H9 (cell line): Measurements from ENCODE around the gene COL18A1. TPM values are rescaled to one million over a fixed set of nuclear protein-coding genes. Genes with fewer than 3 reads are reported as not detected.

Experiments
- DNase-seq: peaks from one replicate; pipeline ENCODE4 v3.0.0-alpha.2; 2017
- H2AFZ ChIP-seq: one replicate; pipeline ENCODE4 v1.6.1; 2013; ENCODE audit warnings: mild to moderate bottlenecking, low read length, control low read depth, moderate library complexity
- H2AK5ac ChIP-seq: 2 replicates; pipeline ENCODE4 v1.6.1; 2013; ENCODE audit warnings: low read length, control low read depth, mixed read lengths; ENCODE audit not compliant: insufficient read length
- H2BK120ac ChIP-seq: one replicate; pipeline ENCODE4 v1.6.1; 2013; ENCODE audit warnings: low read depth, mild to moderate bottlenecking, low read length, control low read depth, inconsistent platforms; ENCODE audit not compliant: poor library complexity, severe bottlenecking
- H2BK12ac ChIP-seq: 2 replicates; pipeline ENCODE4 v1.6.1; 2013; ENCODE audit warnings: low read length, control low read depth, mixed read lengths, low read depth; ENCODE audit not compliant: insufficient read length
- H2BK15ac ChIP-seq: 2 replicates; pipeline ENCODE4 v1.6.1; 2013; ENCODE audit warnings: low read depth, low read length, control low read depth
- H2BK20ac ChIP-seq: one replicate; pipeline ENCODE4 v1.6.1; 2013; ENCODE audit warnings: low read depth, mild to moderate bottlenecking, low read length, control low read depth, inconsistent platforms; ENCODE audit not compliant: poor library complexity, severe bottlenecking
- H2BK5ac ChIP-seq: 2 replicates; pipeline ENCODE4 v1.6.1; 2013; ENCODE audit warnings: low read length, control low read depth, mixed read lengths; ENCODE audit not compliant: insufficient read length
- H3K14ac ChIP-seq: 2 replicates; pipeline ENCODE4 v1.6.1; 2013; ENCODE audit warnings: low read length, control low read depth; ENCODE audit not compliant: insufficient read depth
- H3K18ac ChIP-seq: 2 replicates; pipeline ENCODE4 v1.6.1; 2013; ENCODE audit warnings: low read depth, mild to moderate bottlenecking, mixed read lengths, low read length, control low read depth; ENCODE audit not compliant: insufficient read length
- H3K23ac ChIP-seq: 2 replicates; pipeline ENCODE4 v1.6.1; 2013; ENCODE audit warnings: low read length, control low read depth, mixed read lengths, low read depth; ENCODE audit not compliant: insufficient read length
- H3K23me2 ChIP-seq: 2 replicates; pipeline ENCODE4 v1.6.1; 2013; ENCODE audit warnings: low read depth, mild to moderate bottlenecking, mixed read lengths, low read length, control low read depth; ENCODE audit not compliant: insufficient read length, poor library complexity, severe bottlenecking
- H3K27ac ChIP-seq: 2 replicates; pipeline ENCODE4 v1.5.1; 2013; ENCODE audit warnings: low read length, control low read depth, mixed read lengths, low read depth; ENCODE audit not compliant: insufficient read length
- H3K27me3 ChIP-seq: 2 replicates; pipeline ENCODE4 v1.6.1; 2013; ENCODE audit warnings: low read length, control low read depth, inconsistent platforms; ENCODE audit not compliant: insufficient read depth
- H3K4ac ChIP-seq: 2 replicates; pipeline ENCODE4 v1.6.1; 2013; ENCODE audit warnings: low read depth, mild to moderate bottlenecking, control low read depth, inconsistent platforms, low read length, moderate library complexity
- H3K4me1 ChIP-seq: 2 replicates; pipeline ENCODE4 v1.6.1; 2013; ENCODE audit warnings: low read length, control low read depth, inconsistent platforms; ENCODE audit not compliant: insufficient read depth
- H3K4me2 ChIP-seq: 2 replicates; pipeline ENCODE4 v1.6.1; 2013; ENCODE audit warnings: low read length, control low read depth, mixed read lengths; ENCODE audit not compliant: insufficient read length, insufficient read depth
- H3K56ac ChIP-seq: 2 replicates; pipeline ENCODE4 v1.6.1; 2013; ENCODE audit warnings: low read depth, mild to moderate bottlenecking, mixed read lengths, low read length, control low read depth; ENCODE audit not compliant: insufficient read length
- H3K79me1 ChIP-seq: 2 replicates; pipeline ENCODE4 v1.6.1; 2013; ENCODE audit warnings: low read depth, mild to moderate bottlenecking, moderate library complexity, low read length, control low read depth, inconsistent platforms; ENCODE audit not compliant: insufficient read depth, poor library complexity, severe bottlenecking
- H3K79me2 ChIP-seq: 2 replicates; pipeline ENCODE4 v1.6.1; 2013; ENCODE audit warnings: low read length, control low read depth, inconsistent platforms; ENCODE audit not compliant: insufficient read depth
- H3K9ac ChIP-seq: 2 replicates; pipeline ENCODE4 v1.6.1; 2013; ENCODE audit warnings: low read length, control low read depth, mixed read lengths; ENCODE audit not compliant: insufficient read length; ENCODE audit errors: extremely low read depth
- H3K9me3 ChIP-seq: one replicate; pipeline ENCODE4 v1.6.1; 2013; ENCODE audit warnings: low read depth, low read length, inconsistent platforms; ENCODE audit not compliant: control insufficient read depth
- H3T11ph ChIP-seq: one replicate; pipeline ENCODE4 v1.6.1; 2013; ENCODE audit warnings: mild to moderate bottlenecking, low read length, control low read depth, inconsistent platforms
- H4K20me1 ChIP-seq: one replicate; pipeline ENCODE4 v1.6.1; 2013; ENCODE audit not compliant: control insufficient read depth, insufficient read length, insufficient read depth
- H4K5ac ChIP-seq: 2 replicates; pipeline ENCODE4 v1.6.1; 2013; ENCODE audit warnings: low read depth, mild to moderate bottlenecking, mixed read lengths, low read length, control low read depth; ENCODE audit not compliant: insufficient read length
- H4K8ac ChIP-seq: replicated peaks from 2 replicates; pipeline ENCODE4 v1.6.1; 2013; ENCODE audit warnings: low read length, control low read depth, mixed read lengths, low read depth; ENCODE audit not compliant: insufficient read length
- H4K91ac ChIP-seq: 2 replicates; pipeline ENCODE4 v1.6.1; 2013; ENCODE audit warnings: low read depth, mild to moderate bottlenecking, moderate library complexity, mixed read lengths, low read length, control low read depth; ENCODE audit not compliant: insufficient read length
- H3K27ac Mint-ChIP-seq, 3 experiments: 2 replicates in 2 of 3; 3 replicates in 1 of 3; pipeline ENCODE4 v1.8.0; 2020 to 2021; ENCODE audit warnings: mixed read lengths in 3 of 3, mild to moderate bottlenecking in 1 of 3, moderate library complexity in 1 of 3
- H3K27me3 Mint-ChIP-seq: 2 replicates; pipeline ENCODE4 v1.8.0; 2021; ENCODE audit warnings: low read depth, mild to moderate bottlenecking, moderate library complexity, mixed read lengths
- H3K36me3 Mint-ChIP-seq, 3 experiments: 2 replicates in 2 of 3; 3 replicates in 1 of 3; pipeline ENCODE4 v1.8.0; 2020 to 2021; ENCODE audit warnings: low read depth in 3 of 3, mixed read lengths in 3 of 3; ENCODE audit not compliant: insufficient read depth in 1 of 3
- H3K4me1 Mint-ChIP-seq, 2 experiments: 2 replicates each; pipeline ENCODE4 v1.8.0; 2020; ENCODE audit warnings: mixed read lengths in 2 of 2
- H3K4me3 Mint-ChIP-seq, 2 experiments: 2 replicates in 1 of 2; 3 replicates in 1 of 2; pipeline ENCODE4 v1.8.0; 2020 to 2021; ENCODE audit warnings: mild to moderate bottlenecking in 2 of 2, mixed read lengths in 2 of 2, moderate library complexity in 1 of 2
- H3K9me3 Mint-ChIP-seq, 2 experiments: 2 replicates in 1 of 2; 3 replicates in 1 of 2; pipeline ENCODE4 v1.8.0; 2020; ENCODE audit warnings: mild to moderate bottlenecking in 2 of 2, mixed read lengths in 2 of 2, moderate library complexity in 1 of 2
- CTCF ChIP-seq: fragments of 200-600 bp; sonication (generic); conservative IDR thresholded peaks from 3 replicates; pipeline ENCODE4 v1.8.0; 2021; ENCODE audit warnings: antibody characterized with exemption, mild to moderate bottlenecking
- WGBS: extraction: QIAGEN DNeasy Blood & Tissue Kit; methylation state at CpG from one replicate; pipeline ENCODE4 v1.1.7; 2013; ENCODE audit warnings: missing lambda C conversion rate, low lambda C conversion rate, mixed read lengths; ENCODE audit not compliant: insufficient read length; ENCODE audit errors: extremely low coverage; 5-methylcytosine and 5-hydroxymethylcytosine counted together
- total RNA-seq: library from RNA; stranded (reverse); gene quantifications from 2 replicates; pipeline ENCODE4 v1.2.1, GENCODE V29; 2021

Gene COL18A1
- total RNA-seq, 1 experiment from 2014 or later: 232 TPM

- Mint-ChIP-seq H3K36me3 (peaks cover 16 to 33% (median 17%) of the 10 kb centered on the region in 3 experiments; a peak in 5 of 7 replicates), H3K4me3 (no peak overlapping the region), H3K27ac (no peak overlapping the region), H3K4me1 (no peaks in the 10 kb centered on the region; a peak in 1 of 4 replicates), H3K27me3 (no peaks in the 10 kb centered on the region), H3K9me3 (no peaks in the 10 kb centered on the region; a peak in 1 of 5 replicates)
- no peak overlapping the region for H3K23ac ChIP-seq
- H3K79me1 ChIP-seq: no peaks in the 10 kb centered on the region
- no peak overlapping the region for H2BK120ac ChIP-seq
- no peaks in the 10 kb centered on the region for H3K27me3 ChIP-seq
- H2BK15ac ChIP-seq: no peak overlapping the region
- no peak overlapping the region for H4K91ac ChIP-seq
- no peak overlapping the region for H2BK5ac ChIP-seq
- H3K9ac ChIP-seq: no peak overlapping the region
- no peak for TF ChIP-seq CTCF
- no peaks in the 10 kb centered on the region for H4K20me1 ChIP-seq
- H3K79me2 ChIP-seq: no peaks in the 10 kb centered on the region
- H3K9me3 ChIP-seq: no peaks in the 10 kb centered on the region
- H2BK20ac ChIP-seq: no peak overlapping the region
- H3K56ac ChIP-seq: no peak overlapping the region
- WGBS: no CpG with 5 or more reads among the region's 20 CpGs
- no peak overlapping the region for H3T11ph ChIP-seq
- no peak overlapping the region for H3K14ac ChIP-seq
- no peak overlapping the region for H2AK5ac ChIP-seq
- no peak overlapping the region for H2AFZ ChIP-seq
- no peak overlapping the region for H2BK12ac ChIP-seq
- H3K4ac ChIP-seq: no peak overlapping the region
- no peaks in the 10 kb centered on the region for H3K23me2 ChIP-seq
- no peak overlapping the region for H4K8ac ChIP-seq
- no peak overlapping the region for H4K5ac ChIP-seq
- no peak overlapping the region for H3K27ac ChIP-seq
- no peak for DNase-seq
- H3K4me1 ChIP-seq: no peaks in the 10 kb centered on the region
- H3K18ac ChIP-seq: no peak overlapping the region
- no peak overlapping the region for H3K4me2 ChIP-seq
These were observed 124.2 kb downstream of the COL18A1 start for GRCh38 chr21:45528981-45529784.
